GM12872 (cell line): ENCODE results near the gene SLC6A19.

Experiments
- CTCF ChIP-seq: IDR thresholded peaks from 3 replicates; pipeline ENCODE4 v1.5.1; 2011; ENCODE audit warnings: low read depth, mild to moderate bottlenecking, low read length, moderate library complexity; ENCODE audit not compliant: insufficient read depth

The SLC6A19 gene

GRCh38 chr5:1167728-1168709 lies 33.4 kb upstream of the SLC6A19 start:
- TF ChIP-seq CTCF, result peak; percentile 79

- TF ChIP-seq CTCF, result no peak
These were observed 32.6 kb upstream of the SLC6A19 start for GRCh38 chr5:1168796-1169195.

DNA sequence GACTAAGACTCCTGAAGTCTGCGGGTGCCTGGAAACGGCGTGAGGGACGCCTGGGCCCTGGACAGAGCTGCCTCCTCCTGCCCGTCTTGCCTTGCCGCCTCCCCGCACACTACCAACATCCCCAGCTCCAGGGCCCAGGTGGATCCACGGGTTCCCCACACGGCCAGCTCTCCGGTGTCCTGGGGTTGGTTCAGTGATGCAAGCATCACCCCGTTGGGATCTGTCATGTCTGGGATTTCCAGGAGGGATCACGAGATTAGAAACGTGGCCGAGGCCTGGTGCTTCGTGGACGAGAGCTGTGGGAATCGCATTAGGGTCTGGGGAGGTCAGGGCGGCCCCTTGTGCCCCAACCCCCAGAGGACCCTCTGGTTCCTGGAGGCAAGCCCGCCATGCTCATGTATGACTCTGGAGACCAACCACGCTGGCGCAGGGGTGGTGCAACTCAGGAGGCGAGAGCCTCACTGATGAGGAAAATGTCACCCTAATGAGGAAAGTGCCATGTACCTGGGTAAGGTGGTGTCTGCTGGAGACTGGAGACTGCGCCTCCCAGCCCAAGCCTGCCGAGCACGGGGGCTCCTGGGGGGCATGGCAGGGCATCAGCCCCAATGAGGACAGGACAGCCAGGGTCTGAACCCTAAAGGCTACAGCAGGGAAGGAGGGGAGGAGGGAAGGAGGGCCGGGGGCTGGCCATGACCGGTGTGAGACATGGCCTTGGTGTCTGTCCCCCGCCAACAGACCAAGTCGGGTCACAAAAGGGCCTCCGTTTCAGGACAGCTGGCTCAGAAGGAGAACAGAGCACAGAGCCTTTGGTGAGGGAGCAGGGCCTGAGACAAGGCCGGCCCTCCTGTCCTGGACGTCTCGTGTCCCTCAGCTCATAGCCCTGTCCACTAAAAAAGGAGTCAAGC lies 31.9 kb upstream of the SLC6A19 start:
- TF ChIP-seq CTCF, result no peak

DNA sequence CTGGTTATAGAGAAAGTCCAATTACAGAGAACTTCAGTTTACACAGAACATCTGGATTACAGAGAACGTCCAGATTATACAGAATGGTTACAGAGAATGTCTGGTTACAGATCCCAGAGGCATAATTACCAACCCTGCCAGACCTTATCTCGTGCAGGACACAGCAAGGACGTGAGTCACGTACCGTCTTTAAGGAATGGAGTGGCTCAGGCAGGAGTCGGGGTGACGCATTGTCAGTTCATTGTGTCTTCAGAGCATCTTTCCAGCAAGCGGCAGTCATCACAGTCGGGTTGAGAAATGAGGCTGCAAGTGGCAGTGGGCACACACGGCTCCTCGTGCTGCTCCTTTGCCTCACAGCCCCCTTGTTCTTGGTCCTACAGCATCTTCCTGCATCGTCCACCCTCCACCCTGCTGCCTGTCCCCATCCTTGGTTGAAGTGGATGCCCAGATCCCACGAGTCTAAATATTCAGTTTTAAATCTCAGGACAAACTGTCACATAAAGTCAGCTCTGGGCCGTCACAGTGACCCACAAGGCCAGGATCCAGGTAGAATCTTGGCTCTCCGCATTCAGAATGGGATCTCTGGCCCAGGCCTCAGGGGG lies 30.0 kb upstream of the SLC6A19 start:
- no peak for TF ChIP-seq CTCF

DNA sequence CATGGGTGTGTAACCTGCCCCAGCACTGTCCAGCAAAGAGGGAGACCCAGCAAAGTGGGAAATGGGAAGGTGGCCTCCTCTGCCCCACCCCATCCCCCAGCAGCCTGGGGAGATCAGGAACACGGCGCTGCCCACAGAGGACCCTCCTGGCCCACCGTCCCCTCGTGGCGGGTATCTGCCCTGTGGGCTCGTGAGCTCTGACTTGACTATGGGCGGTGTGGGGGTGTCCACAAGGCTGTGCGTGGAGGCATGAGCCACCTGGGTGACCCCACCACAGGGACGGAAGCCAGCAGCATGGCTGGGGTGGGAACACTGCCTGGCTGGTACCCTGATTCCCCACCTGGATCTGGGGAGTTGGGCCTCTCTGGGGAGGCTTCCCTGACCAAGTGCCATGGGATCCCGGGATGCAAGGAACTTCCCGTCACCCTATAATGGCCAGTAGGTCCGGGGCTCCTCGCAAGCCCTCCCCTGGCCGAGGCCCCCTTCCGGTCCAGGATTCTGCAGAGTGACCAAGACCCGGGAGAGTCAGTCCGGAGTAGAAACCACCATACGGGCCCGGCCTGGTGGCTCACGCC lies 29.3 kb upstream of the SLC6A19 start:
- TF ChIP-seq CTCF, result no peak

DNA sequence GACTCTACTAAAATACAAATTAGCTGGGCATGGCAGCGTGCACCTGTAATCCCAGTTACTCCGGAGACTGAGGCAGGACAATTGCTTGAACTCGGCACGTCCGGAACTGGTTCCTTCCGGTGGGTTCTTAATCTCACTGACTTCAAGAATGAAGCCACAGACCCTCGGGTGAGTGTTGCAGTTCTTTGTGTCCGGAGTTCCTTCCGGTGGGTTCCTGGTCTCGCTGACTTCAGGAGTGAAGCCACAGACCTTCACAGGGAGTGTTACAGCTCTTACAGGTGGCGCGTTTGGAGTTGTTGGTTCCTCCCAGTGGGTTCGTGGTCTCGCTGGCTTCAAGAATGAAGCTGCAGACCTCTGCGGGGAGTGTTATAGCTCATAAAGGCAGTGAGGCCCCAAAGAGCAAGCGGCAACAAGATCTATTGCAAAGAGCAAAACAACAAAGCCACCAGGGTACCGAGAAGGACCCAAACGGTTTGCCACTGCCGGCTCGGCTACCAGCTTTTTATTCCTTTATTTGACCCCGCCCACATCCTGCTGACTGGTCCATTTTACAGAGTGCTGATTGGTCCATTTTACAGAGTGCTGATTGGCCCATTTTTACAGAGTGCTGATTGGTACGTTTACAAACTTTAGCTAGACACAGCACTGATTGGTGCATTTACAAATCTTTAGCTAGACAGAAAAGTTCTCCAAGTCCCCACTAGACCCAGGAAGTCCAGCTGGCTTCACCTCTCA lies 28.6 kb upstream of the SLC6A19 start:
- no peak for TF ChIP-seq CTCF
